GM21381 (cell line): ENCODE measurements around the gene MBD2.
"Not testable (repeated sequence)": the region's sequence is repeated elsewhere in the genome, so short reads cannot be mapped to it uniquely, and the experiment has no call there.

ENCODE experiments used
- ATAC-seq: cut with Tn5 transposase; IDR thresholded peaks from one replicate; pipeline ENCODE4 v1.9.1; 2021; ENCODE audit warnings: mild to moderate bottlenecking, moderate library complexity; ENCODE audit not compliant: unreplicated experiment

MBD2 gene

DNA sequence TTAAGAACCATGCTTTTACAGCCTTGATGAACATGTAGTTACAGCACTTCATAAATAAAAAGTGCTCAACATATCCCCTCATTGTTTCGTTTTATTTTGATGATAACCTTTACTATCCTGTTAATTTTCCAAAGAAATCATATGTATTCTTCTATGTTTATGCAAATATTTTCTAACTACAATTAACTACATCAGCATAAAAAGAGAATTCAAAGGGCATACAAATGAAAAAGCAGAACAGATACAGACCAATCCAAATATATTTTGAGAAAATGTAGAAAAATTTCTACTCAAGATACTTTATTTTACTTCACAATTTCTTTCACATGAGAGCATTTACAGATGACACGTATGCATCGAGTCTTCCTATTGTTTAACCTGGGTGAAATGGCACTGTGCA lies 69.1 kb downstream of the MBD2 start:
- ATAC-seq: no peak

DNA sequence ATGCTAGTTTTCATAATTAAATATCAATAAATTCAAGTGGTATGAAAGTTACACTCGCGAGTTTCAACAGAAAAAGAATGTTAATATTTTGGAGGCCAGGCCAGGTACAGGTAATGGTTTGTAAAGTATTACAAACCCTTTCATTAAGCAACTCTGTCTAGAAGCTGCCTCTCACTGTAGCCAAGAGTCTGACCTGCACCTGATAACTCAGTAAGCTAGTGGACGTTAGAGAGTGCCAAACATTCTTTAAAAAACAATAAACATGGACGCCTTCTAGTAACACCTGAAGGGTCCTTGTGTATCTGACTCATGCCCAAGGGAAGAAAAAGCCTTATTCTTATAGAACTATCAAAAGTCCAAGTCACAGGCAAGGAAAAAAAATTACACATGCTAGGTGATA lies 70.2 kb downstream of the MBD2 start:
- ATAC-seq: no peak

DNA sequence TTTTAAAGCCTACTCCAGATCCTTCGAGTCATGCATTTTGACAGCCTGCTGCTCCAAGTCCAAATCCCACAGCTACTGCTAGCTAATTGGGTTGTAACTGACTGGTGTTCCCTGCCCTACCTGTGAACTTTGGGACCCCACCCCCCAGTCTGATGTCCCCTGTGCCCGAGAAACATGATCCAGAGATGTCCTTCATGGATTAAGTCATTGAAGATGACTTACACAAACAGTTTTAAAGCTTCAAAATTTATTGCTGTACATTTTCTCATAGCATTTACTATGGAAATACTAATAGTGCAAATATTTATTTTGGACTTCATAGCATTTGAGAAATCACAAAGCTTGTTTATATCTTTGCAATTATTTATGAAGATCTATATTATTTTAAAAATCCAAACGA lies 73.1 kb downstream of the MBD2 start:
- no peak for ATAC-seq

DNA sequence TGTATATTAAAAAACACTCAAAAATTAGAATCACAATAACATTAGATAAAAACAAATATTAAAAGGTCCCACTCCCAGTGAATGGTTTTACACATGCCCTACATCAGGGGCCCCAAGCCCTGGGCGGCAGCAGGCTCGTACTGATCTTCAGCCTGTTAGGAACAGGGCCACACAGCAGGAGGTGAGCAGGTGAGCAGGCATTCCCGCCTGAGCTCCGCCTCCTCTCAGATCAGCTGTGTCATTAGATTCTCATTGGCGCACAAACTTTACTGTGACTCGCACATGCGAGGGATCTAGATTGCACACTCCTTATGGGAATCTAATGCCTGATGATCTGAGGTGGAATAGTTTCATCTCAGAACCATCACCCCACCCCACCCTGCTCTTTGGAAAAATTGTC lies 74.2 kb downstream of the MBD2 start:
- ATAC-seq: no peak

DNA sequence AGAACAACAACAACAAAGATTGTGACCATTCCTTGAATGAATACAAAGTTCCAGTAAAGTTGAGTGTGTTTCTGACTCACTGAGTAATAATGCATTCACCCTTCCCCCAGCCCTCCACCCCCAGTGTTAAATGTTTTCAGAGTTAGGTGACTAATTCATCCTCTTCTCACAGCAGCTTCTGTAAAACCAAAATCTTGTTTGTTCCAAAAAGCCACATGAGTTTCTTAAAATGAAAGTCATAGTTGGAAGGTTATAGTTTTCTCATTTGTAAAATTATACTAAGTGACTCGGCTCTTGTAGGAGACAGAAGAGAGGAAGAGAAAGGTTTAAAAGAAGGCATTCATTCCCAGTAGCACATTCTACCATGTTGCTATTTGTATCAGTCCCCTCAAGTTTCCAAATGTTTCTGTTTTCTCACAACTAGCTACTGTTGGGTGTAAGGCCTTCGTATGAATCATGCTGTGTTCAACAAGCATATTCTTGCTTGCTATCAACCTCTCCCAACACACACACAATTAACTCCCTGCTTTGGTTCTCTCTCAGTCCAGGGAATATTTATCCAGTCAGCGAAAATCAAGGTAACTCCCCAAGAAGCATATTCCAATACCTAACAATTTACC lies 75.3 kb downstream of the MBD2 start:
- peak; percentile 45 for ATAC-seq

DNA sequence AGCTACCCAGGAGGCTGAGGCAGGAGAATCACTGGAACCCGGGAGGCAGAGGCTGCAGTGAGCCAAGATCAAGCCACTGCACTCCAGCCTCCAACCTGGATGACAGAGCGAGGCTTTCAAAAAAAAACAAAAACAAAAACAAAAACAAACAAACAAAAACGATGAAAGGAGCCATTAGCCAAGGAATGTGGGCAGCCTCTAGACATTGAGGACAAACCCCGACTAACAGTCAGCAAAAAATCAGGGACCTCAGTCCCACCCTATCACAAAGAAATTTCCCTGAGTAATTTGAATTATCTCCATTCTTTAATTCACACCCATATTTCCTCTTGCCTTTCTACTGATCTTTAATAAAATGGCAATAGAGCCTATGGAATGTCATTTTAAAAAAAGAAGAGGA lies 75.8 kb downstream of the MBD2 start:
- ATAC-seq: no peak

DNA sequence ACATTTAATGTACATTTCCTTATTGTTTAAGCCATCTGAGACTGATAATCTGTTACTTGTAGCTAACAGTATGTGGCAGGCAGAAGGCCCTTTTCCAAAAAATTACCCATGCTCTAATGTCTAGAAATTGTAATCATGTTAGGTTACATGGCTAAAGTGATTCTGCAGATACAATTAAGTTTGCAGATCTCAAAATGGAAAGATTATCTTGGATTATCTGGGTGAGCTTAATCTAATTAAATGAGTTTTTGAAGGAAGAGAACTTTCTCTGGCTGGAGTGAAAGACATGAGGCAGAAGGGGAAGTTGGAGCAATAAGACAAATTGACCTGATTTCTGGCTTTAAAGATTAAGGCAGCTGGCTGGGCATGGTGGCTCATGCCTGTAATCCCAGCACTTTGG lies 76.3 kb downstream of the MBD2 start:
- no peak for ATAC-seq

DNA sequence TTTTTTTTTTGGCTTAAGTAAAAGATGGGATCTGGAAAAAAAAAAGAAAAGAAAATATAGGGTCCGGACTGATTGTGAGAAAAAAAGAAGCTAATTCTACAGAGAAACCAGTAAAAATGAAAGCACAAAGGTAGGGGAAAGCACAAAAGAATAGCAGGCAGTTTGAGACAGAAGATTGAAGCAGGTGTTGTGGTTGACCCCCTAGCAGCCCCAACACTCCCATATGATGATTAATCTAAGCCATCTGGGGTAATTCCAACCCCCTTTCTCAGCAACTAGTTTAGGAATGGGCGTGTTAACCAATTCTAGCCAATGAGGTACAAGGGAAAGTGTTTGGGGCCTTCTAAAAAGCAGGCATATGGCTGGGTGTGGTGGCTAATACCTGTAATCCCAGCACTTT lies 77.0 kb downstream of the MBD2 start:
- ATAC-seq: peak; percentile 78

DNA sequence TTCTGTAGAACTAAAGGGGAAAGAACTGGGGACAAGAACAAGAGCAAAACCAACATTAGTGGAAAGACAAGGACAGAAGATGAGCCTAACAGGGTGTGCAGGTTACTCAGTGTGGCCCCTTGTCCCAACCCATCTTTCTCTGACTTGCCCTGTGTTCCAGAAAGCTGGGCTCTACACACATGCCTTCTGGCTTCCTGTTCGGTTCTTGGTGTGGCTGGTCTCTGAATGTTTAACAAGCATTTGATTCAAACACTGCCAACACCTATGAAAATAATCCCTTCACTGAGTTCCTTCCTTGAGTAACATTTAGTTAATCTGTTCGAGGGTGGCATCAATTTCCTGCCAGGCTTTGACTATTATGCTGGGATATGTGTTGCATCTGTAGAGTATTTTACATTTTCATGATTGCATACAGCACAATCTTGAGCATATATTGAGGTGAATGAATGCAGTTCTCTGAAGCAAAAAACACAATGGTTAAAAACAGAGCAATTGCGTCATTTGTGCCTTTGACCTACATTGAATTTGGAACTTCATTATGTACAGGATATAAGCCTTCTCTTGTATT lies 83.3 kb downstream of the MBD2 start:
- ATAC-seq: no peak

DNA sequence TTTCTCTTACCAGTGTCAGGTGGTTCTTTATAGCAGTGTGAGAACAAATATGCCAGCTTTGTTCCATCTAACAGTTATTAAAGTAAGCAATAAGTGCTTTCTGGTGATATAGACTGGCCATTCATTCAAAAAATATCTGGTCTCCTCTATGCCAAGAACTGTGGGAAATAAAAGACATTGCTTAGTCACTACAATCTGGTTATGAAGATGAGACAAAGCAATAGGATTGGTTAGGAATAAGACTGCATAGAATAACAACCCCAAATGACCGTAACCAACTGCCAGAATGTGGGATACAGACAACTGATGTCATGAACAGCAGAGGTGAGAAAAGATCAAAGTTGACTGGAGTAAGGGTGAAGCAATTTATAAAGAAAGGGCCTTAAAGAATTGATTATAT lies 83.8 kb downstream of the MBD2 start:
- no peak for ATAC-seq

DNA sequence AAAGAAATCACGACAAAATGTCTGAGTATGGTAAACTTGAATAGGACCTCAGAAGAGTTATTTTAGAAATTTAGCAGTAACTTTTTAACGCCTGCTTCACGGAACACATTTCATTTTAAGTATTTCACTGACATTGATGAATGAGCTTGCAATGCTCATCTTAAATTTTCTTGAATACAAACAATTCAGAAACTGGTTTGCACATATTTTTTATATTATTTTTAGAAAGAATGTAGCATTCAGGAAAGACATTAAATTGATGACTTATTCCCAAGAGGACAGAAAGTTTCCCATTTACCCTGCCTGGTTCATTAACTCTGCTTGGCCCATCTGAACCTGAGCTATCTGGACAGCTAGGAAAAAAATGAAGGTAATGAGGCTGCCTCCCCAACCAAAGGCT lies 89.3 kb downstream of the MBD2 start:
- ATAC-seq: no peak

DNA sequence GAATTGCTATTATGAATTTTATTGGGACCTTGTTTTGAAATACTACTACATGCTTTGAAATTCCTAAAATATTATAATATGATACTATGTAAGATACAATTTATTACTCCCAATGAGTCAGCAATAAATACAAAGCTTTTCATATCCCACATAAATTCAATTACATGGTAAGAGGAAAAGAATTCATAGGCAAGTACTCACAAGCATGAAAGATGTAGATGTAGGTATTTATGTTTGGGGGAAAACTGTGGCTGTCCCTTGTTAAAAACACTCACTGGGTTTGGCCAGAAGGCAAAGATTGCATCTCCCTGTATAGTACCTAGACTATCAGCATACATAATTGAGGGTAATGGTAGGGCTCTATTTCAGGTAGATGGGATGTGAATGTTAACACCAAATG lies 90.4 kb downstream of the MBD2 start:
- no peak for ATAC-seq

DNA sequence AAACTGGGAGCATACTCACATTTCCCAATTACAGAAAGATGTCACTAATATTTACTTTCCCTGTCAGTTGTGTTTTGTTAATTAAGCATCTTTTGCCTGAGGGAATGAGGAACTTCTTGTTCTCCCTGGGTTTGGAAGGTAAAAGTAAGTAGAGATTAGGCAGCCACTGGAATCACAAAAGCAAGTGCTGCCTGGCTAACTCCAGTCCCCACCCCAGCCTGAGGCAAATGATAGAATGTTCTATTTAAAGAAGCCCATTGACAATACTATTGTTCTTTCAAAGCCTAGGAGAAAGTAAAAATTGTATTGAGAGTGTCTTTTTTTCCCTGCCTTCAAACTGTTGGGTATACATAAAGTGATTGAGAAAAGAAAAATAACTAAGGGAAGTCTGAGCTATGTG lies 93.8 kb downstream of the MBD2 start:
- ATAC-seq: no peak

DNA sequence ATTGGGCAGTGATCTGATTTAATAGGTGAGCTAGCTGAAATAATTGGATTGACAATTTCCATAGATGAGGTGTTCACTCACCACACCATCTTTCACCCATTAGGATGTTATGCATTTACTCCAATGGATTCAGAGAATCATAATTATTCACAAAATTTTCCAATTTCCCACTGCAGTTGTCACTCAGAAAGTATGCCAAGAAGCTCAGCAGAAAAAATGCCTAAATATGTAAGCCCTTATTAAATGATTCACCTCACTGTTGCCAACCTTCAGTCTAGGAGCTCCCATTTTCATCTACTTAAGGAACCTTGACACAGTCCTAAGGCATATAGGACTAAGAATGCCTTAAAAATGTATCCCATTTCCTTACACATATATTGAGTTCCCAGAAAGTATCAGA lies 94.3 kb downstream of the MBD2 start:
- no peak for ATAC-seq

DNA sequence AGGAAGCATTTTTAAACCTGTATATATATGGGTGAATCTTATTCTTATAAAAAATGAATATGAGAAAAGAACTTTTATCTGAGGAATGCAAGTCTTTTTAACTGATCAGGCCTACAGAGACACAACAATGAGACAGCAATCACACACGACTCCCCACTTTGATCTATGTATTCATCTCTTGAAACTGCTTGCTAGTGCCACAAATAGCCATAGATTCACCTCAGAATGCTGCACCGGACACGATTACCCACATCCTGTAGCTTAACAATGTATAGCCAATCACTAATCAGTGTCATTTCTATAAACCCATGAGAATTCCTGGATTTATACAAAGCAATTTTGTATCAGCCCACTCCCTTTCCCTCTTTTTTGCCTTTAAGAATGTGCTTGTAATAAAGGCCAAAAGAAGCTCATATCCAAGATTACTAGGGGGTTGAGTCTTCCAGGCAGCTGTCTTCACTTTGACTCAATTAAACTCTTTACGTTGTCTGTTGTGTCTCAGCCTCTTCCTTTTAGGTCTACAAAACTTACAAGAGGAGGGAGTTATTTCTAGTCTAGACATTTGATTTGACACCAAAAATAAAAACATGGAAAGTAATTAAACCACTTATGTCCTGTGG lies 94.9 kb downstream of the MBD2 start:
- no peak for ATAC-seq

DNA sequence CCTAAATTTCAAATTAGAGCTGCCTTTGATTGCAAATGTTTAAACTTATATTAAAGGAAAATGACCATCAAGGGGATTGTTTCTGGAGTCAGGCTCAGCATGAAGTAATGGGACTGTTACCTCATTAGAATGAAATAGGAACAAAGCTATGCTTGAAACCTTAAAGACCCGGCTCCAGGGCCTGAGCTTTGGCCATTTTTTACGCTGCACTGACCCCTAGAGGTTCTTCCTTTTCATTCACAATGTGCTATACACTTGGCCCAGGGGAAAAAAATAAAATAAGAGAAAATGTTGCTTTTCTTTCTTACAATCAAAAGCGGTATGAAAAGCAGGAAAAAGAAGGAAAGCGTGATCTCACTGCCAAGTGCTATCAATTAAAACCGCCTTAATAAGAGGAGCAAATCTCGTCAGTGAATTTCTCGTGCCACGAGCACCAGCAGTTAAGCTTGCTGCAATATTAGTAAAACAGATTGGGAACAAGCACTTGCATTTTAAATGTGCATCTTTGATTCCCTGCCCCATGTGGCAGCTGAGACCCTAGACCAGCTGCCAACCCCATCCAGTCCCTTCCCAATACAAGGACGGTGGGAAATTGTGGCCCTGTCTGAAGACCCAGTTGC lies 96.6 kb downstream of the MBD2 start:
- peak; percentile 85 for ATAC-seq

DNA sequence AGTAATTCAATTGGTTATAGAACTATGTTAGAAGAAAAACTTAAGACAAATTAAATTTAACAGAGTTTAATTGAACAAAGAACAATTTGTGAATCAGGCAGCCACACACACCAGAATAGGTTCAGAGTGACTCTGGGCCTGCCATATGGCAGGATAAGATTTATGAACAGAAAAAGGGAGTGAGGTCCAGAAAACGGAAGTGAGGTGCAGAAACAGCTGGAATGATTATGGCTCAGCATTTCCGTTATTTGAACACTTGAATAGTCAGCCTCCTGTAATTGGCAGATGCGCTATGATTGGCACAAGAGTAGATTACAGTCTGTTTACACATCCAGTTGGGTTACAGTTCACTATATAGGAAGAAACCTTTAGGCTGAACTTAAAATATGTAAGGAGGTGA lies 99.0 kb downstream of the MBD2 start:
- ATAC-seq: no peak

DNA sequence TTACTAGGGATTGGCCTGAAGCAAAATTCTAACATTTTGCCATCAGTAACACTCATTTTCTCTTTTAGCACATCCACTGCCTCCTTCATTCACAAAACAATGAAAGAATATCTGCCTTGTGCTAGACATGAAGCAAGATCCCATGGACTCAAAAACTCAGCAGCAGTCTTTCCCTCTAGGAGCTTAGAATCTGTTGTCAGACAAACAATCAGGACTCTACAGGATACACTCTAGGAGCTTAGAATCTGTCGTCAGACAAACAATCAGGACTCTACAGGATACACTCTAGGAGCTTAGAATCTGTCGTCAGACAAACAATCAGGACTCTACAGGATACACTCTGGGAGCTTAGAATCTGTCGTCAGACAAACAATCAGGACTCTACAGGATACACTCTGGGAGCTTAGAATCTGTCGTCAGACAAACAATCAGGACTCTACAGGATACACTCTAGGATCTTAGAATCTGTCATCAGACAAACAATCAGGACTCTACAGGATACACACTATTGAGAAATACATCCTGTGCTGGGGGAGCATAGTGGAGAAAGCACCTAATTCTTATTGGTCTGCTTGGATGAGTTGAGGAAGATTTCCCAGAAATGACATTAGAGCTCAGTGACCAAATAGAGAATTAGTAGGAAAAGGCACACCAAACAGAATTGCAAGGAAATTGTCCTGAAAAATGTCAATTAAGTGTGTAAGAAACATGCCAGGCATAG lies 100.6 kb downstream of the MBD2 start:
- not testable (repeated sequence) for ATAC-seq

DNA sequence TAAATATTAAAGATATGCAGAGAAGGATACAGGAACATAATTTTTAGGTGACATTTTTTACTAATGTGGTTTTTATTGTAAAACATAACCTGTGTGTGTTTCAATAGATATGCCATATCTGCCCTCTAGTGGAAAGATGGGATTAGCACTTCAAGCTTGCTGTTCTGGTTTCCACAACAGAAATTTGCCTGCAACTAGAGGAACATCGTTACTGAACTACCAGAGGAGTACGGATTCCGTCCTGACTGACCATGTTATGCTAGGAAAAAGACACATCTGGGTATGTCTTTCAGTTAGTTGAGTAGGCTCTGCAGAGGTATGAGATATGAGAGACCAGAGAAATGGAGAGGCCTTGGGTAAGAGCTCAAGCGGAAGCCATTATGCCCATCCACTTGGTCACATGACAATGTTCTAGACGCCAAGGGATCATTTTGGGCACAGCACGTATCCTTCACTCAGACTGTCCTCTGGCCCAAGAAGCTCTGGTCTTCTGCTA lies 104.9 kb downstream of the MBD2 start:
- peak; percentile 90 for ATAC-seq

DNA sequence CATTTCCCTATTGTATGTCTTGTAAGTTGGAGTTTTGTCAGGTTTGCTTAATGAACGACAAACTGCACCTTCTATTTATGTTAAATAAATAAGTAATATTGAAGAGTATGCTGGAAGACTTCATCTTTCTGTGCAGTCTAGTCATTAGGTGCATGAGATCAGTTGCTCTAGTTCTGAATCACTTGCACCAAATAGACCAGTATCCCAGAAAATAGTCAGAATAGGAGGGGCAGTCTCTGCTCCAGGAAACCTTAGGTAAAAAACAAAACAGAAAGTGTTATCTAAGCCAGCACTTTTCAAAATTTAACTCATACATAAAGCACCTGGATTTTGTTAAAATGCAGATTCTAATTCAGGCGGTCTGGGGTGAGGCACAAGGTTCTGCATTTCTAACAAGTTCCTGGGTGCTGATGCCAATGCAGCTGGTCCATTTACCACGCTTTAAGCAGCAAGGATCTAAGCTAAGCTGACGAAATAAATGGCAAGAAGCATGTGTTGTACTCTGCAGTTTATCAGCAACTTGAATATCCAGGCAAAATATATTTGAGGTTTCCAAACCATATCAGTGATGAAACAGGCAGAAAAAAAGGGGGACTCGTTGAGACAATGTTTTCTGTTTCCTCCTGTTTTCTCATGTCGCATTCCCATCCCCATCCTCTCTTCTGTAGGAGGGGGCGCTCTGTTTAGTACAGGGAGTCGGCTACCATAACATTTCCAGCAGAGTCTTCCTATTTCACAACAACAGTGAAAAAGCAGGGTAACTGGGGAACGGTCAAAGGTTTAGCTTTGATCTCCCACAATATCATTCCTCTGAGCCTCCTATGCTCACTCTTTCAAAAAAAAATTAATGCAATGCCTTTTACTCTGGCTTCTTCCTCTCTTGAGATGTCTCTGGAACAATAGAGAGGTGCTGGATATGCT lies 106.4 kb downstream of the MBD2 start:
- no peak for ATAC-seq
